Kidney (tissue), 14 donors: ENCODE measurements around the gene WBP1L. TPM values are rescaled to one million over a fixed set of nuclear protein-coding genes. Genes with fewer than 3 reads are reported as not detected.
"Not testable (repeated sequence)": the region's sequence is repeated elsewhere in the genome, so short reads cannot be mapped to it uniquely, and the experiment has no call there.

Experiments used
- DNase-seq, 5 donors: peaks; one replicate each; pipeline ENCODE4 v3.0.0-alpha.2; 2013 to 2020
- FAIRE-seq: peaks from 2 replicates; lab custom pipeline; 2012; peaks lifted over from hg19 to GRCh38; lab: Jason Lieb, UNC
- H3K27ac ChIP-seq, 2 donors: one replicate each; pipeline ENCODE4 v1.7.0; 2013; ENCODE audit warnings: low read depth in 2 of 2, low read length in 2 of 2, inconsistent platforms in 1 of 2
- H3K27me3 ChIP-seq: one replicate; pipeline ENCODE4 v1.7.1; 2013; ENCODE audit warnings: low read length, inconsistent platforms; ENCODE audit not compliant: control insufficient read depth, insufficient read depth
- H3K36me3 ChIP-seq, 3 donors: one replicate each; pipeline versions ENCODE4 v1.7.0 to v1.7.1; 2013; ENCODE audit warnings: low read length in 3 of 3, control low read depth in 1 of 3, inconsistent platforms in 1 of 3; ENCODE audit not compliant: insufficient read depth in 3 of 3, control insufficient read depth in 2 of 3
- H3K4me1 ChIP-seq, 3 donors: one replicate each; pipeline versions ENCODE4 v1.7.0 to v1.7.1; 2013; ENCODE audit warnings: low read length in 3 of 3, inconsistent platforms in 1 of 3, low read depth in 1 of 3; ENCODE audit not compliant: control insufficient read depth in 2 of 3, insufficient read depth in 2 of 3
- H3K4me3 ChIP-seq, 3 donors: one replicate each; pipeline versions ENCODE4 v1.7.0 to v1.8.1; 2013; ENCODE audit warnings: low read length in 3 of 3, control low read depth in 1 of 3, inconsistent platforms in 1 of 3
- H3K9ac ChIP-seq, 3 donors: one replicate each; pipeline versions ENCODE4 v1.7.0 to v1.7.1; 2013; ENCODE audit warnings: low read length in 3 of 3, control low read depth in 1 of 3, inconsistent platforms in 1 of 3
- H3K9me3 ChIP-seq, 3 donors: one replicate each; pipeline versions ENCODE4 v1.7.0 to v1.7.1; 2013; ENCODE audit warnings: low read length in 3 of 3, control low read depth in 1 of 3, inconsistent platforms in 1 of 3; ENCODE audit not compliant: control insufficient read depth in 2 of 3, insufficient read depth in 1 of 3
- CTCF ChIP-seq: IDR thresholded peaks from 3 replicates; pipeline ENCODE4 v1.5.1; 2012; ENCODE audit warnings: mild to moderate bottlenecking, moderate library complexity, borderline replicate concordance; ENCODE audit not compliant: insufficient read depth; ENCODE audit errors: extremely low read depth
- intact Hi-C: fragments of 100-400 bp; cut with DNase I; formaldehyde crosslinking; loops from one replicate; pipeline ENCODE4 v1.11.1; 2022
- polyA plus RNA-seq: library from polyadenylated mRNA; stranded (reverse); fragments of 350-450 nt; fragmentation: Illumina TruSeq; extraction: RNeasy Lipid Tissue Mini Kit (QIAGEN cat#74804); gene quantifications from one replicate; pipeline ENCODE4 v1.2.3, GENCODE V29; 2014; ENCODE audit warnings: low read depth, low replicate concordance; ENCODE audit not compliant: insufficient read depth
- total RNA-seq: library from RNA; stranded (reverse); fragmentation: NEBNext Ultra II Directional; extraction: Animal tissue kit (Norgen Biotek cat#: 25700); gene quantifications from one replicate; pipeline ENCODE4 v1.2.1, GENCODE V29; 2021
- donor health status: control.
- donor health status: control.
- donor health status: control.
- donor health status: control.
- donor health status: control.
- donor health status: DM: yes; HTN: yes; CAD: no.
- donor health status: Normal renal cell carcinoma (clear cell type).

Gene WBP1L
- total and polyA plus RNA-seq, 2 donors from 2014 or later: 27.8 to 55.7 TPM

GRCh38 chr10:102714621-102715455 is 28.9 kb upstream of the WBP1L start, which contains the start of gene SFXN2:
Gene SFXN2, plus strand, starts transcription at chr10:102714636. Its CDS starts 12,001 bp downstream, at chr10:102726637.
- no peaks in the 10 kb centered on the region for H3K9me3 ChIP-seq
- H3K4me1 ChIP-seq: peaks cover 5 to 23% (median 19%) of the 10 kb centered on the region in 3 donors
- no peaks in the 10 kb centered on the region for H3K27me3 ChIP-seq
- intact Hi-C loops: no loop called here
- FAIRE-seq (no peak), DNase-seq (peak in 2 of 5 donors; percentile 56 to 90)
- peak within 1 kb of the TSS; percentile 79 to 90 (median 82) for H3K4me3 ChIP-seq
- H3K36me3 ChIP-seq: no peaks in the 10 kb centered on the region
- peak within 1 kb of the TSS; percentile 77 to 88 for H3K27ac ChIP-seq
- peak within 1 kb of the TSS; percentile 79 to 92 (median 89) for H3K9ac ChIP-seq
- TF ChIP-seq CTCF: no peak

- peak overlapping the region in 2 of 3 donors; percentile 79 to 80 for H3K4me3 ChIP-seq
- peak in 1 of 5 donors; percentile 19 for DNase-seq
- H3K27ac ChIP-seq: peak overlapping the region; percentile 33 to 48
- no peaks in the 10 kb centered on the region for H3K9me3 ChIP-seq
- H3K27me3 ChIP-seq: no peaks in the 10 kb centered on the region
- H3K36me3 ChIP-seq: no peaks in the 10 kb centered on the region
- intact Hi-C loops: no loop called here
- no peak for FAIRE-seq
- no peak overlapping the region for H3K9ac ChIP-seq
- no peak for TF ChIP-seq CTCF
- peaks cover 5 to 26% (median 22%) of the 10 kb centered on the region in 3 donors for H3K4me1 ChIP-seq
Measured at GRCh38 chr10:102715880-102716279, 27.9 kb upstream of the WBP1L start.

- H3K9me3 ChIP-seq, H3K36me3 ChIP-seq, intact Hi-C loops, H3K27me3 ChIP-seq, FAIRE-seq: not testable (repeated sequence)
- peak overlapping the region in 1 of 2 donors; percentile 22 for H3K27ac ChIP-seq
- peak overlapping the region in 2 of 3 donors; percentile 26 for H3K4me3 ChIP-seq
- DNase-seq: peak in 2 of 5 donors; percentile 21
- peak overlapping the region in 1 of 3 donors; percentile 21 for H3K9ac ChIP-seq
- peaks cover 5 to 26% (median 22%) of the 10 kb centered on the region in 3 donors for H3K4me1 ChIP-seq
Measured at GRCh38 chr10:102716900-102717565, 26.7 kb upstream of the WBP1L start.

- FAIRE-seq: no peak
Measured at GRCh38 chr10:102718220-102718619, 25.5 kb upstream of the WBP1L start.

More at GRCh38 chr10:102718220-102718619, 25.5 kb upstream of the WBP1L start:
- H3K4me3 ChIP-seq: peak overlapping the region in 2 of 3 donors; percentile 20 to 30
- H3K4me1 ChIP-seq: peaks cover 3 to 23% (median 18%) of the 10 kb centered on the region in 3 donors
- DNase-seq: peak in 4 of 5 donors; percentile 80 to 91 (median 85)
- no peaks in the 10 kb centered on the region for H3K9me3 ChIP-seq
- H3K9ac ChIP-seq: peak overlapping the region in 2 of 3 donors; percentile 13 to 21
- no peaks in the 10 kb centered on the region for H3K27me3 ChIP-seq
- H3K27ac ChIP-seq: peak overlapping the region; percentile 38 to 45
- intact Hi-C loops: no loop called here
- no peak for TF ChIP-seq CTCF
- H3K36me3 ChIP-seq: no peaks in the 10 kb centered on the region
